ENCODE data around the gene INTS4. TPM values are rescaled to one million over a fixed set of nuclear protein-coding genes. Genes with fewer than 3 reads are reported as not detected.

The INTS4 gene
- total and polyA plus RNA-seq, 2 experiments from 2014 or later = 24.6 to 47.6 TPM

DNA sequence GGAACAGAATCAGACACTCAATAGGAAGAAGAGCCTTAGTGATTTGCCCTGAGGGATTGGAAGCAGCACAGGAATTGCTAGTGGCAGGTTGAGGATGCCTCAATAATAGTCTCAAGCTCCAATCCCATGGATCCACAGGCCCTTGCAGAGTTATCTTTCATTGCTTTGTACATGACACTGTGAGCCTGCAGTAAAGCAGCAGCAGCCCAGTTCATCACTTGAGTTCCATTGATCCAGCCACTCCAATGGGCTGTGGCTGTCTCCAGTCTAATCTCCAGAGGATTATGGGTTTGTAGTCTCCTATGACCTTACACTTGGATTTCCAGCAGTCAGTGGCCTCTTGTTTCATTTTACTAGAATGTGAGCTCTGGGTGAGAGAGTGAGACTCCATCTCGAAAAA is 128.1 kb downstream of the INTS4 start (continued):
- TF ChIP-seq, protein P1, sequence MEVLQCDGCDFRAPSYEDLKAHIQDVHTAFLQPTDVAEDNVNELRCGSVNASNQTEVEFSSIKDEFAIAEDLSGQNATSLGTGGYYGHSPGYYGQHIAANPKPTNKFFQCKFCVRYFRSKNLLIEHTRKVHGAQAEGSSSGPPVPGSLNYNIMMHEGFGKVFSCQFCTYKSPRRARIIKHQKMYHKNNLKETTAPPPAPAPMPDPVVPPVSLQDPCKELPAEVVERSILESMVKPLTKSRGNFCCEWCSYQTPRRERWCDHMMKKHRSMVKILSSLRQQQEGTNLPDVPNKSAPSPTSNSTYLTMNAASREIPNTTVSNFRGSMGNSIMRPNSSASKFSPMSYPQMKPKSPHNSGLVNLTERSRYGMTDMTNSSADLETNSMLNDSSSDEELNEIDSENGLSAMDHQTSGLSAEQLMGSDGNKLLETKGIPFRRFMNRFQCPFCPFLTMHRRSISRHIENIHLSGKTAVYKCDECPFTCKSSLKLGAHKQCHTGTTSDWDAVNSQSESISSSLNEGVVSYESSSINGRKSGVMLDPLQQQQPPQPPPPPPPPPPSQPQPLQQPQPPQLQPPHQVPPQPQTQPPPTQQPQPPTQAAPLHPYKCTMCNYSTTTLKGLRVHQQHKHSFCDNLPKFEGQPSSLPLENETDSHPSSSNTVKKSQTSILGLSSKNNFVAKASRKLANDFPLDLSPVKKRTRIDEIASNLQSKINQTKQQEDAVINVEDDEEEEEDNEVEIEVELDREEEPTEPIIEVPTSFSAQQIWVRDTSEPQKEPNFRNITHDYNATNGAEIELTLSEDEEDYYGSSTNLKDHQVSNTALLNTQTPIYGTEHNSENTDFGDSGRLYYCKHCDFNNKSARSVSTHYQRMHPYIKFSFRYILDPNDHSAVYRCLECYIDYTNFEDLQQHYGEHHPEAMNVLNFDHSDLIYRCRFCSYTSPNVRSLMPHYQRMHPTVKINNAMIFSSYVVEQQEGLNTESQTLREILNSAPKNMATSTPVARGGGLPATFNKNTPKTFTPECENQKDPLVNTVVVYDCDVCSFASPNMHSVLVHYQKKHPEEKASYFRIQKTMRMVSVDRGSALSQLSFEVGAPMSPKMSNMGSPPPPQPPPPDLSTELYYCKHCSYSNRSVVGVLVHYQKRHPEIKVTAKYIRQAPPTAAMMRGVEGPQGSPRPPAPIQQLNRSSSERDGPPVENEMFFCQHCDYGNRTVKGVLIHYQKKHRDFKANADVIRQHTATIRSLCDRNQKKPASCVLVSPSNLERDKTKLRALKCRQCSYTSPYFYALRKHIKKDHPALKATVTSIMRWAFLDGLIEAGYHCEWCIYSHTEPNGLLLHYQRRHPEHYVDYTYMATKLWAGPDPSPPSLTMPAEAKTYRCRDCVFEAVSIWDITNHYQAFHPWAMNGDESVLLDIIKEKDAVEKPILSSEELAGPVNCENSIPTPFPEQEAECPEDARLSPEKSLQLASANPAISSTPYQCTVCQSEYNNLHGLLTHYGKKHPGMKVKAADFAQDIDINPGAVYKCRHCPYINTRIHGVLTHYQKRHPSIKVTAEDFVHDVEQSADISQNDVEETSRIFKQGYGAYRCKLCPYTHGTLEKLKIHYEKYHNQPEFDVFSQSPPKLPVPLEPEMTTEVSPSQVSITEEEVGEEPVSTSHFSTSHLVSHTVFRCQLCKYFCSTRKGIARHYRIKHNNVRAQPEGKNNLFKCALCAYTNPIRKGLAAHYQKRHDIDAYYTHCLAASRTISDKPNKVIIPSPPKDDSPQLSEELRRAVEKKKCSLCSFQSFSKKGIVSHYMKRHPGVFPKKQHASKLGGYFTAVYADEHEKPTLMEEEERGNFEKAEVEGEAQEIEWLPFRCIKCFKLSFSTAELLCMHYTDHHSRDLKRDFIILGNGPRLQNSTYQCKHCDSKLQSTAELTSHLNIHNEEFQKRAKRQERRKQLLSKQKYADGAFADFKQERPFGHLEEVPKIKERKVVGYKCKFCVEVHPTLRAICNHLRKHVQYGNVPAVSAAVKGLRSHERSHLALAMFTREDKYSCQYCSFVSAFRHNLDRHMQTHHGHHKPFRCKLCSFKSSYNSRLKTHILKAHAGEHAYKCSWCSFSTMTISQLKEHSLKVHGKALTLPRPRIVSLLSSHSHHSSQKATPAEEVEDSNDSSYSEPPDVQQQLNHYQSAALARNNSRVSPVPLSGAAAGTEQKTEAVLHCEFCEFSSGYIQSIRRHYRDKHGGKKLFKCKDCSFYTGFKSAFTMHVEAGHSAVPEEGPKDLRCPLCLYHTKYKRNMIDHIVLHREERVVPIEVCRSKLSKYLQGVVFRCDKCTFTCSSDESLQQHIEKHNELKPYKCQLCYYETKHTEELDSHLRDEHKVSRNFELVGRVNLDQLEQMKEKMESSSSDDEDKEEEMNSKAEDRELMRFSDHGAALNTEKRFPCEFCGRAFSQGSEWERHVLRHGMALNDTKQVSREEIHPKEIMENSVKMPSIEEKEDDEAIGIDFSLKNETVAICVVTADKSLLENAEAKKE (CRISPR knock-in tag; IDR thresholded peaks at IDR 0.05) = no peak
- TF ChIP-seq, protein P2, sequence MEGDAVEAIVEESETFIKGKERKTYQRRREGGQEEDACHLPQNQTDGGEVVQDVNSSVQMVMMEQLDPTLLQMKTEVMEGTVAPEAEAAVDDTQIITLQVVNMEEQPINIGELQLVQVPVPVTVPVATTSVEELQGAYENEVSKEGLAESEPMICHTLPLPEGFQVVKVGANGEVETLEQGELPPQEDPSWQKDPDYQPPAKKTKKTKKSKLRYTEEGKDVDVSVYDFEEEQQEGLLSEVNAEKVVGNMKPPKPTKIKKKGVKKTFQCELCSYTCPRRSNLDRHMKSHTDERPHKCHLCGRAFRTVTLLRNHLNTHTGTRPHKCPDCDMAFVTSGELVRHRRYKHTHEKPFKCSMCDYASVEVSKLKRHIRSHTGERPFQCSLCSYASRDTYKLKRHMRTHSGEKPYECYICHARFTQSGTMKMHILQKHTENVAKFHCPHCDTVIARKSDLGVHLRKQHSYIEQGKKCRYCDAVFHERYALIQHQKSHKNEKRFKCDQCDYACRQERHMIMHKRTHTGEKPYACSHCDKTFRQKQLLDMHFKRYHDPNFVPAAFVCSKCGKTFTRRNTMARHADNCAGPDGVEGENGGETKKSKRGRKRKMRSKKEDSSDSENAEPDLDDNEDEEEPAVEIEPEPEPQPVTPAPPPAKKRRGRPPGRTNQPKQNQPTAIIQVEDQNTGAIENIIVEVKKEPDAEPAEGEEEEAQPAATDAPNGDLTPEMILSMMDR (conservative IDR thresholded peaks at IDR 0.05; ENCODE audit: low read depth in 2 of 2) = no peak
- TF ChIP-seq ZNF114 (CRISPR knock-in tag; IDR thresholded peaks at IDR 0.05) (no peak), ZNF331 (CRISPR knock-in tag; IDR thresholded peaks at IDR 0.05; ENCODE audit: low read depth) (no peak)

DNA sequence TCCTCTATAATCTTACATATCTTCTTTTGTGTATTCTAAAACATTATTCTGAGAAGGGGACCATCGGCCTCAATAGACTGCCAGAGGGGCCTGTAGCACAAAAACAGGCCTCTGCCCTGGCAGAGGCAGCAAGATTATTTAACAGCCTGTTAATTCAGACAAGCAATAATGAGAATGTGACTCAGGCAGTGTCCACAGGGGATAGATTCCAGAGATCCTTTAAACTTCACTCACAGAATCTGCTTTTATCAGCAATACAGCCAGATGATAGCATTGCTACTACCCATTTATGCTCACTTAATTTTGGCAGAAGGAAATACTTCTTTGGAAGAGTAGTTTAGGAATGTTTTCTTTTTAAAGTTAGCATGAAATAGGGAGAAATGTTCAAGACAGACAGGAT is 128.7 kb downstream of the INTS4 start:
- ATAC-seq (no peak), DNase-seq (ENCODE audit: low spot score) (no peak)
- peaks cover 6% of the 10 kb centered on the region; the same call in 2 of the 3 replicates for H3K36me3 Mint-ChIP-seq (ENCODE audit: low read depth)
- TF ChIP-seq CREB1 (CRISPR knock-in tag; IDR thresholded peaks at IDR 0.05; ENCODE audit: low read depth) (no peak), JUNB (IDR thresholded peaks at IDR 0.05; ENCODE audit: unreplicated experiment) (no peak), STAT1 (IDR thresholded peaks at IDR 0.05; ENCODE audit: unreplicated experiment) (no peak), EZH2phosphoT487 (IDR thresholded peaks at IDR 0.05; ENCODE audit: unreplicated experiment) (no peak)
- TF ChIP-seq, protein P1 (CRISPR knock-in tag; IDR thresholded peaks at IDR 0.05) = no peak

More for the DNA sequence above, 128.7 kb downstream of the INTS4 start:
- H3K4me3 ChIP-seq = no peak overlapping the region
- Mint-ChIP-seq H3K27me3 (ENCODE audit: insufficient read depth, low read depth, poor library complexity) (peaks cover 2% of the 10 kb centered on the region), H3K4me1 (no peaks in the 10 kb centered on the region), H3K4me3 (no peak overlapping the region), H3K27ac (no peak overlapping the region), H3K9me3 (no peaks in the 10 kb centered on the region)
- H3K4me2 ChIP-seq = no peak overlapping the region
- no peak overlapping the region for H3K27ac ChIP-seq (ENCODE audit: low read depth)
- H3K27me3 ChIP-seq (ENCODE audit: insufficient read depth) = no peaks in the 10 kb centered on the region
- H3K9me2 ChIP-seq (ENCODE audit: insufficient read depth) = no peaks in the 10 kb centered on the region; the same call in 1 of the 2 replicates
- no peak overlapping the region for H2AFZ ChIP-seq
- no peaks in the 10 kb centered on the region for H3K79me2 ChIP-seq (replicated peaks; ENCODE audit: insufficient read depth)
- H3K36me3 ChIP-seq (ENCODE audit: insufficient read depth) = no peaks in the 10 kb centered on the region
- no peaks in the 10 kb centered on the region for H3F3A ChIP-seq (replicated peaks; ENCODE audit: low read depth)
- no peaks in the 10 kb centered on the region for H4K20me1 ChIP-seq (replicated peaks; ENCODE audit: insufficient read depth)
- H3K4me1 ChIP-seq (ENCODE audit: insufficient read depth) = no peaks in the 10 kb centered on the region

Measured in GM23338 (cell line).